ENCODE results near the gene NMT2. TPM values are rescaled to one million over a fixed set of nuclear protein-coding genes. Genes with fewer than 3 reads are reported as not detected.

Gene NMT2
- total RNA-seq, 1 experiment from 2014 or later: 44.8 TPM

DNA sequence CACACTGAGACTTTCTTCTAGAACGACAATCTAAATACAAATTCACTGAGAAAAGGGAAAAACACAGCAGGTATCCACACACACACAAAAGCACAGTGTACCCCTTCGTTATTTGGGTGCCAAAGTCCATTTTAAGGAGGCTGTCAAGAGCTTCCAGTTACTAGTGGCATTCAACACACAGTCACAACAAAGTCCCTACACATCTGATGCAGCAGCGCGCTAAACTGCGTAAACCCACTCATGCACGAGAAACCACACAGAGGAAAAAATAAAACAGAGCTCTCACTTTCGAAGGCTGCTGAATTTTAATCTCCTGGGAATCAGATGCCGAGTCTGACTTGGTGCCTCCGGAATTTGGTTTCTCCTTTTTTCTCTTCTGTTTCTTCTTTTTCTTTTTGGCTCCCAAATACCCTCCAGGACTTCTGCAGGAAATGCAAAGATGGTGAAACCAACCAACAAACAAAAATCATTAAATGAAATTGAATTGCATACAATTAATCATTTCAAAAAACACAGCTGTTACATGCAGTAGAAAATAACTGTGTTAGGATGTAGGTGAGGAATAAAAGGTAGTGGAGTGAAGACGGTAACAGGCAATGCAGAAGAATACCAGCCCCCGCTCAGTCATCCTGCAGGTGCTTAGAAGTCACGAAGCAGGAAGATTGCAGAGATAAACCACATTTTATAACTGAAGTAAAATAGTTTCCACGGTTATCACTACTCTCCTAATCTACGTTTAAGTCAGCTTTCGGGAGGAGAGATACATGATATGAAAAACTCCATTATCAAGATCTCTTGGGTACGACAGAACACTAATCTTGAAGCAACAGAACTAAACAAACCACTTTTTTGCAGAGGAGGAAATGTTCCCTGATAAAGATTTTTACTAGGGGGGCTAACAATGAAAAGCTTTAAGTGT lies 27.1 kb downstream of the NMT2 start:
- DNase-seq (ENCODE audit: low read depth): no peak

DNA sequence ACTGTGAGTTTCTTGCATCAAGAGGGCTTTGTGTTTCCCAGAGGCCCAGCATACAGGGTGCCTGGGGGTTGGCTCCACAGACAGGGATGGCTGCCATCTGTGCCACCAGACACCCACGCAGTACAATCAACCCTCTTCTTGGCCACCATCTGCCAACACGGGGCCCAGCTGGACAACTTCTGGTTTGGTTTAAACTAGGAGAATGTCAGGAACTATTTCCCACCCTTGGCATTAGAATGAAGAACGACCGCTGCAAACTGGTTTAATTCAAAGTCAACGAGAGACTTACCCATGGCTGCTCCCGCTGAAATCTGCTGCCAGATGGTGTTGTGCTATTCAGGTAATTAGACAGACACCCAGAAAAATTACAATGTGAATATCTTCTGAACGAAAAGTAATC lies 27.8 kb downstream of the NMT2 start:
- DNase-seq (ENCODE audit: low read depth): no peak

DNA sequence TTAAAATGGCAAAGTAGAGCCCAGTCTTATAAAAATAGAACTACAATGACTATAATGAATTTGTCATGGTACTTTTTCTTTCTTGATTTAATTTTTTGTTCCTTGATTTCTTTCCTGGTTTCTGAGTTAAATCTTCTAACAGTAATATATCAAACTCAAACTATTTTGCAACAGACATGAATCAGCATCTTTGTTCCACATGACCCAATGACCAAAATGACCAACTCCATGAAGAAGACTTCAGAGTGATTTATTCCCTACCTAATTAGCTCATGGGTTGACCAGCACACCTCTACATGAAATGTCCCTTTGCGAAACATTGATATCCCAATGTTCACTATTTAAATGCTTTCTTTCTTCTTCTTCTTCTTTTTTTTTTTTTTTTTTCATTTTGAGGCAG lies 30.9 kb downstream of the NMT2 start:
- DNase-seq (ENCODE audit: low read depth): peak; percentile 15

DNA sequence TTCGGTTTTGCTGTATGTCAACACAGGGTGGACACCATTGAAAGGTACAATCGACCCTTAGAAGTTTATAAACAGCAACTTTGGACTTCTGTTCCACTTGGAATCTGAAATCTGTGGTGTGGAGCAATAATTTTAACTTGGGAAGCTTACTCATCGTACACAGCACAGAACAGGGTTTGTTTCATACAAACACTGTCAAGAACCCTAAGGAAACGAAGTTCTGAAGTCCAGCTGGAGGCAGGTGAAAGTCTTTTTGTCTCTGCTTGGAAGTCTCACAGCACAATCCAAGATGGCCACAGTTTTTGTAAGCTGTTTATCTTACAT lies 31.5 kb downstream of the NMT2 start:
- DNase-seq (ENCODE audit: low read depth): no peak

DNA sequence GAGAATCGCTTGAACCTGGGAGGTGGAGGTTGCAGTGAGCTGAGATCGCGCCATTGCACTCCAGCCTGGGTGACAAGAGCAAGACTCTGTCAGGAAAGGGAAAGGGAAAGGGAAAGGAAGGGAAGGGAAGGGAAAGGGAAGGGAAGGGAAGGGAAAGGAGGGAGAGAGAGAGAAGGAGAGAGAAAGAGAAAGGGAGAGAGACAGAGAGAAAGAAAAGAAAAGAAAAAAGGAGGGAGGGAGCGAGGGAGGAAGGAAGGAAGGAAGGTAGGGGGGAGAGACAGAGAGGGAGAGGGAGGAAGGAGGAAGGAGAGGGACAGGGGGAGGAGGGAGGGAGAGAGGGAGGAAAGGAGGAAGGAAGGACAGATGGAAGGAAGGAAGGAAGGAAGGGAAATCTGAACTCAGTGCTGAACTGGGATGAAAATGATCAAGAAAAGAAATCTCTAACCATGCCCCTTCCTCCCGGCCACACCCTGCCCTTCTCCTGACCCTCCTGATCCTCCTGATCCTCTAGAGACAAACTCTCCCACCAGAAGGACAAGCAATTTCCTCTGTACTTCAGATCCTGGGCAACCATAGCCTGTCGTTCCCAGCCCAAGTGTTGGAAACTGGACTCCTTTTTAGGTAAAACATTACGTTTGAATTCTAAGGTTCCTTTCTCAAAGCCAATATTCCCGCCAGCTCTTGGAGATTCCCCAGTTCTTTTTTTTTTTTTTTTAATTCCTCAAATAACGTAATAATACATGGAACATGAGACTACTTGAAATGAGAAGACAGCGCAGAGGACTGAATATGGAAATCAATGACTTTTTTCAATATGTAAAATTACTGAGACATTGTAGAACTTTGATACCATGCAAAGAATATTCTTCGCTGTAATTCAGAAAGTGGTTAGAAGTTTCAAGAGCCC lies 32.1 kb downstream of the NMT2 start:
- DNase-seq (ENCODE audit: low read depth): no peak

DNA sequence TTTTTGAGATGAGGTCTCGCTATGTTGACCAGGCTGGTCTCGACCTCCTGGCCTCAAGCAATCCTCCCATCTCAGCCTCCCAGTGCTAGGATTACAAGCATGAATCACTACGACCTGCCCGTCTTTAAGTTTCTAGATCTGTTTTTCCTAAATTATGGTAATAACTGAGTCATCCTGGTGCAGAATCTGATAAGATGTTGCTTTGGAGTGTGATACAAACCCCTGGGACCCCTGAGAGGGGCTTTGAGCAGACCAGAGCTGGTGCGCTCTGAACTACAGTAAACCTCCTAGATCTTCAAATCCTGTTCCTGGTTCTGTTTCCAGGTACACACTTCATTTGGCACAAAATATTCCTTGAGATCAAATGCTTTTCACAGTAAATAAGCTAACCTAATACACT lies 37.2 kb downstream of the NMT2 start:
- no peak for DNase-seq (ENCODE audit: low read depth)

DNA sequence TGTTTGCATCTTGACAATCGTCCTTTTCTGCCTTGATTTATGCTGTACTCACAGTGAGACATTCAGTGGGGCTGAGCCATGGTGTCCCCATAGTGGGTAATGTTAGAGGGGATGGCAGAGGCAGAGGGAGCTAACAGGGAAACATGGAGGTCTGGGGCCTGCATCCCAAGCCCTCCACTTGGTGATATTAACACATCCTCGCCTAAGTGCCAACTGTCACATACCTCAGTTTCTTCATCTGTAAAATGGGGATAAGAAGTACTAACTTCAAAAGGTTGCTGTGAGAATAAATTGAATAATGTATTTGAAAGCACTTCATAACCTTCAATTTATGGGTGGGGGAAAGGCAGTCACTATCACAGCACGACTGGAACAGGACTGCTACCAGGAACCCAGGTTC lies 43.6 kb downstream of the NMT2 start:
- DNase-seq (ENCODE audit: low read depth): no peak

DNA sequence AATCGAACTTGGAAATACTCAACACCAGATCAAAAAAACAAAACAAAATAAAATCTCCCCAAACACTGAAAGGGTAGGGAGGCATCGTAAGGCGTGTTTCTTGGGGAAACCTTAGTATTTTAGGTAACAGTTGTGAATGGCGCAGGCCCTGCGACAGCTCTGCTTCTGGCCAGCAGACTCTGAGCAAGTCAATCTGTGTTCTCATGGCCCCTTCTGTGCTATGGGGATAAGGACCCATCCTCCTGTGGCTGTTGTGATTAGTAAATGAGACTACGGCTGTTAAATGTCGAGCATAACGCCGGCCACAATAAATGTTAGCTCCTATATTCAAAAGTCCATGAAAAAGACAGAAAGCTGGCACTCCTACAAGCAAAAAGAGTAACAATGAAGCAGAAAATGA lies 44.3 kb downstream of the NMT2 start:
- DNase-seq (ENCODE audit: low read depth): no peak

DNA sequence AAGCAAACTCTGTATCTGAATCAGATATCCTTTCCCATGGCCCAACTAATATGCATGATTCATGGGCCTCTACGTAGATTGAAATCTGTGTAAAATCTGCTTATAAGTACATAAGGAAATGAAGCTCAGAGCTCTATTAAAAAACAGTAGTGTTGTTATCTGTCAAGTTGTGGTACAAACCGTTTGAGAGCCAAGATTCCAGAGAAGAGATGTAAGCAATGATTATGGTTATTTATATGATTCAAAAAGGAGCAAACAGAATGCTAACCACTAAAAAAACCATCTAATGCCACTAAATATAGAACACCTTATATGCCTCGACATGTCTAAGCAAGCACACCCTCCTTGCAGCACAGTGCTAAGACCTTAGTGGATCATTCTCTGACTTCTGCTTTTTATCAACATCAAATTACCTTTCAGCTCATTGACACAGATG lies 44.7 kb downstream of the NMT2 start:
- DNase-seq (ENCODE audit: low read depth): peak; percentile 76

DNA sequence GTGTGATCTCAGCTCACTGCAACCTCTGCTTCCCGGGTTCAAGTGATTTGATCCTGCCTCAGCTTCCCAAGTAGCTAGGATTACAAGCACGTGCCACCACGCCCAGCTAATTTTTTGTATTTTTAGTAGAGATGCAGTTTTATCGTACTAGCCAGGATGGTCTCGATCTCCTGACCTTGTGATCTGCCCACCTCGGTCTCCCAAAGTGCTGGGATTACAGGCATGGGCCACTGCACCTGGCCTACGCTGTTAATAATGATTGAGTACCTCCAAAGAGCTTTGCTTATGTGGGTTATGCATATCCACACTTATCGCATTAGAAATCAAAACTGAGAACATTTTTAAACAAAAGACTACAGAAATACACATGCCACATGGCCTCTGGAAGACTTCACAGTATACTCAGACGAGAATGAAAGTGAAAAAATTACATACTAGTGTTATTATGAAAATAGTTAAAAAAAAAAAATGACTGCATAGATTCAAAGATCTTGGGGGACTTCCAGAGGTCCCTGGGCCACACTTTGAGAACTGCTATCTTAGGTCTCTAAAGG lies 45.9 kb downstream of the NMT2 start:
- no peak for DNase-seq (ENCODE audit: low read depth)

DNA sequence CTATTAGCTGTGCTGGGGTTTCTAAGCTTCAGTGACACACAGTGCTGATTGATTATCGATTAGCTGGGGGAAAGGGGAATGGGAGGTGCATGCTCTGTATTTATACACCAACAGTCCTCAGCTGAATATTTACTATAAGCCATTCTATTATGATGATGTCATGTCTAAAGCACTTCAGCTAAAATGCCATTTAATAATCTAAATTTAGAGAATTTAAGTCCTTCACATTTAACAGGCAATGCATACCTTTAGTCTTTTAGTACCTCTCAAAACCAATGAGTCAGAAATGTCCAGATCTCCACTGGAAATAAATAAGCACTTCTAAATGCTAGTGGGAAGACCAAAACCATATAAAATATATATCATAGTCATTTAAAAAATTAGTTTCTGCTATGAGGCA lies 46.8 kb downstream of the NMT2 start:
- DNase-seq (ENCODE audit: low read depth): no peak

DNA sequence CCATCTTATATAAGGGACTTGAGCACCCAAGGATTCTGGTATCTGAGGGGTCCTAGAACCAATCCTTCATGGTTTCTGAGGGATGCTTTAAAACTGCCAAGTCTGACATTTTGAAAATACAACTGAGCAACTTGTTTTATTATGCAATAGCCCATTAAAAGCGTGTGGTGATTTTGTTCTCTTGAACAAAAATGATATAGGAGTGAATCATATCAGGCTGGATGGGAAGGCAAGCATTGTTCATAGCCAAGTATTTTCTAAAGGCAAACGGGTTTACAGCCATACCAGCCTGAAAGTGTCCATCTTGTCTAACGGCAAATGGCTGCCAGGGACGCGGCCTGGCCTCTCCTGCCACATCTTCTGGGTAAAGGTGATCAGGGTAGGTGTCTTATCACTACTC lies 48.0 kb downstream of the NMT2 start:
- DNase-seq (ENCODE audit: low read depth): peak; percentile 81

DNA sequence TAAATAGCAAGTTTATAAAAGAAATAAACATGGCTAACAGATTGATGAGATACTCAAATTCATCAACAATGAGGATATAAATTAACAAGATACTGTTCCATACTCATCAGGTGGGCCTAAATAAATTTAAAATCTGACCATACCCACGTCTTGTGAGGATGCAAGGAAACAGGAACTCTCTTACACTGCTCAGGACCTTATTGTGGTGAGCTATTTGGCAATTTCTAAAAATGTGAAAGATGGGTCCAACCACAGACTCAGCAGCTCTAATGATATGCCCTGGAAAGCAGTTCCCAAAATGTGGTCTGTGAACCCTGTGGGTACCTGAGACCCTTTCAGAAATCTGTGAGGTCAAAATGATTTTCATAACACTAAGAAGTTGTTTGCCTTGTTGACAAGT lies 49.9 kb downstream of the NMT2 start:
- no peak for DNase-seq (ENCODE audit: low read depth)

DNA sequence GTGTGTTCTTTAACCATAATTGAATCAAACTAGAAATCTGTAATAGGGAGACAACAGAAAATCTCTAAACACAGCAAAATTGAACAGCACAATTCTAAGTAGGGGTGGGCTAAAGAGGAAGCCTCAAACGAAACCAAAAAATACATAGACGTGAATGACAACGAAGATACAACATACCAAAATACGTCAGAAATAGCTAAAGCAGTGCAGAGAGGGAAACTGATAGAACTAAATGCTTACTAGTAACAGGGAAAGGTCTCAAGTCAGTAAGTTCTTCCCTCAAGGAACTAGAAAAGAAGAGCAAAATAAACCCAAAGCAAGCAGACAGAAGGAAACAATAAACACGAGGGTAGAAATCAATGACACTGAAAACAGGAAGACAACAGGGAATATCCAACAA lies 52.3 kb downstream of the NMT2 start:
- no peak for DNase-seq (ENCODE audit: low read depth)

DNA sequence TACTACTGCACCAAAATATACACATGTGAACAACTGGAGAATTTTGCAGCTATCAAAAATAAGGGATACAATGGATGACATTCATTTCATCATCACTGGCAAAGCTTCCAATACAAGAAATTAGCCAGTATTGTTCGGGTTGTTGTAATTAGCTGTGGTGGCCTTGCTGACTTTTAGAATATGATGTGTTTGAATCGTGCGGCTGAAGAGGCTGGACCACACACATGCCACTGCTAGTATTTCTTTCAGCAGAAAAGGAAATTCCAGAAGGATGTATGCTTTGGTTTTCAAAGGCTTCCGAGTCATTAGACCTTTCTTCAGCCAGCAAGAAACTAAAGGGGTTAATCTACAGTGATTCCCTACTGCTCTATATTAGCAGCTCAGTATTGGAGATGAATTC lies 54.7 kb downstream of the NMT2 start:
- no peak for DNase-seq (ENCODE audit: low read depth)

DNA sequence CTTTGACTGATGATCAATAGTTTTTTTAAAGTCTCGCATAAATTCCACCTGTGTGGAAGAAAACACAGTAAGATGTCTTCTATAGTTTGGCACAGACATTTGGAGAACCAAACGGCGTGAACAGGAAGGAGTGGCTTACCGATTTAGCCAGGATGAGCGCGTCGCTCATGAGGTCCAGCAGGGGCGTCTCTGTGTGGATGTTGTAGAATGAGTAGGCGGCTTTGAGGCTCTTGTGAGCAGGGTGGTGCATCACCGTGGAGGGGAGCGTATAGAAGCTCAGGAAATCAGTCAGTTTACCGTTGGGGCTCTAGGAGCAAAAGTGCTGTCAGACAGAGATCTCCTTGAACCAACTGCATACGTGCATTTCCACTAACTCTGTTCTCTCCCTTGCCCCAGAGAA lies 55.8 kb downstream of the NMT2 start:
- no peak for DNase-seq (ENCODE audit: low read depth)

DNA sequence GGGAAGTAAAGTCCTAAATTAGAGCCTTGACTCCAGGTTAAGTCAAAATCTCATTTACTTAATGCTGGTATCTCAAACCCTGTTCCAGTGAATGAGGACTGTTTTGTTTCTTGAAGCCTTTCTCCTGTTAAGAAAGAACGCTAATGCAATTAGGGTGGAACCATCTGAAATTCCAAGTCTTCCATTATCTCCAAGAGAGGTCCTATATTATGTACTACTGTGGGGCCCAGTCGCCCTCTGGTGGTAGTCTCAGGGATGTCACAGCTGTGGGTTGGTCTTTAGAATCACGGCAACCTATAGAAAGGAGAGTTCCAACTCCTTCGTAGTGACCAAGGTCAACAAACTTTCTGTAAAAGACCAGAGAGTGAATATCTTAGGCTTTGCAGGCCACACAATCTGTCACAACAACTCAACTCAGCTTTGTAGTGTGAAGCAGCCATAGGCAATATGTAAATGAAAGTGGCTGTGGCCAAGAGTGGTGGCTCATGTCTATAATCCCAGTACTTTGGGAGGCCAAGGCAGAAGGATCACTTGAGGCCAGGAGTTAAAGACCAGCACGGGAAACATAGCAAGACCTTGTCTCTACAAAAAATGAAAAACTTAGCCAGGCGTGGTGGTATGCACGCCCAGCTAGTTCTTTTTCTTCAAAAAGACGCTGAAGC lies 62.0 kb downstream of the NMT2 start:
- peak; percentile 66 for DNase-seq (ENCODE audit: low read depth)

DNA sequence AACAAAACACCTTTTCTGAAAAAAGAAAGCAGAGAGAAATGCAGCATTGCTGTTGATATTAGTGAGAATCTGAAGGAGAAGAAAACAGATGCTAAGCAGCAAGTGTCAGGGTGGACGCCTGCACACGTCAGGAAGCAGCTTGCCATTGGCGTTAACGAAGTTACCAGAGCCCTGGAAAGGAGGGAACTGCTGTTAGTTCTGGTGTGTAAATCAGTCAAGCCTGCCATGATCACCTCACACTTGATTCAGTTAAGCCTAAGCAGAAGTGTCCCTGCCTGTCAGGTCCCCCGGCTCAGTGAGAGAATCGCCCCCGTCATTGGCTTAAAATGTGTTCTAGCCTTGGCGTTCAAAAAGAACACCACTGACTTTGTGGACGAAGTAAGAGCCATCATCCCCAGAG lies 65.0 kb downstream of the NMT2 start:
- DNase-seq (ENCODE audit: low read depth): no peak

DNA sequence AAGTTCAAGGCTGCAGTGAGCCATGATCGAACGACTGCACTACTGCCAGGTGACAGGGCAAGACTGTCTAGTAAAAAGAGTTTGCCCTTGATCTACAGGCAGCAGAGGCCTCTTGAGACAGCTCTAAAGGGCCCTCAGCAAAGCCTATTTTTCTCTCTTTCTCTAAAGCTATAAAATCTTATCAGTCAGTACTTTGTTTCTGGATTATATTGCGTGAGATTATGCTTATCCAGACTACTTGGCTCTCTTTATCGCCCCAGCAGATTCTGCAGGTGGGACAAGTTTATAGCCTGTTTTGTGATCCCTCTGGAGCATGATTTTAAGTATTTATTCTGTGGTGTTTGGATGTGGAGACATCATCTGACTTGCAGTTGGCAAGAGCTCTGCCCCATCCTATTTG lies 68.6 kb downstream of the NMT2 start:
- DNase-seq (ENCODE audit: low read depth): no peak

DNA sequence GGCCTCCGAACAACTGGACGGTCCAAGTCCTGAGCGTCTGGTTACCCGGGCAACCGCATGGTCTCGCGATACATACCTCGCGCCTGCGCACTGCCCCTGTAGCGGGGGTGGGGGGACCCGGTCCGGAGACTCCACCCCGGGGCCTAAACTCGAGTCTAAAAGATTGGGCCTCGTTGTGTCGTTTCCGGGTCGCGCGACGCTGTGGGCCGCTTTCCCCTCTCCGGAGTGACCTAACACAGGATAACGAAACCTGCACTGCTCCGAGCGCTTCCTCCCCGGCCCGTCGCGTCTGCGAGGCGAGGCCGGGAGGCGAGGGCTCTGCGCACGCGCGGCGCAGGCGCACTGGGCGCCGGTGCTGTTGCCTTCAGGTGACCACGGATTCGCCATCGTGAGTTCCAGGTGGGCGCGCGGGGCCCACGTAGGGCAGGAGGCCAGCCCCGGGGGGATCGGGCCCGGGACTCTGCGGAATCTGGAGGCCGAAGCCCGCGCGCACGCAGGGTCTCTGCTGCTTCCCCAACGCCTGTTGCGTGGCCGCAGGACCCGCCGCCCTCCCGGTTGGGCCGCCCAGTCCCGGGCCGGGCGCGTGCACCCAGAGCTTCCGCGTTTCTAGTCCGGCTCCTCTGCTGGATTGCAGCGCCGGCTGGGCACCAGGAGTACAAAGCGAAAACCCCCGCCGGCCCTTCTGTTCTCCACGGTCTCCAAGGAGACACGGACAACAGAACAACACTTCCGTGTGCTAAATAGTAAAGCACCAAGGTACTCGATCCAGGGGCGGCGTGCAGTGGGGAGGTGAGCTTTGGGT lies 71.3 kb downstream of the NMT2 start, which contains the start of gene RPP38:
RPP38 (plus strand) TSS at position 345 of the 802 bp plus-strand sequence. CDS start 5,960 bp downstream, outside the sequence.
- peak; percentile 95 for DNase-seq (ENCODE audit: low read depth)

DNA sequence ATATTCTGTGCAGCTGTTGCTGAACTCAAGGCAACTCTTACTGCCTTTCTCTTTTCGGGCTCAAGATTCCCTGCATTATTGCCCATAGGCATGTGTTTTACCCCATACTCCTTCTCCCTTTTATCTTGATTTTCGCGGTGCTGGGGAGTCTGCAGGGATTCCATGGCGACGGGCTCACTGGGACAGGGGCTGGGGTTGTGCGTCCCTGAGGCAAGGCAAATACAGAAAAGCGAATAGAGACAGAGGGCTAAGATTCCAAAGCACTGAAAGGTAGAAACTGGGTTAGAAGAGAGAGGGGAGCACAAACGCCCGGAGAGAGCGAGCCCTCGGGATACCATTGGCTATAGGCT lies 71.9 kb downstream of the NMT2 start:
- DNase-seq (ENCODE audit: low read depth): no peak

All from LHCN-M2 (cell line).